HG03521 (cell line): ENCODE results near the gene ADGRL1.
"Not testable (repeated sequence)": the region's sequence is repeated elsewhere in the genome, so short reads cannot be mapped to it uniquely, and the experiment has no call there.

ENCODE experiments used
- ATAC-seq: cut with Tn5 transposase; IDR thresholded peaks from one replicate; pipeline ENCODE4 v1.9.1; 2021; ENCODE audit warnings: mild to moderate bottlenecking, moderate library complexity; ENCODE audit not compliant: unreplicated experiment

ADGRL1 gene

DNA sequence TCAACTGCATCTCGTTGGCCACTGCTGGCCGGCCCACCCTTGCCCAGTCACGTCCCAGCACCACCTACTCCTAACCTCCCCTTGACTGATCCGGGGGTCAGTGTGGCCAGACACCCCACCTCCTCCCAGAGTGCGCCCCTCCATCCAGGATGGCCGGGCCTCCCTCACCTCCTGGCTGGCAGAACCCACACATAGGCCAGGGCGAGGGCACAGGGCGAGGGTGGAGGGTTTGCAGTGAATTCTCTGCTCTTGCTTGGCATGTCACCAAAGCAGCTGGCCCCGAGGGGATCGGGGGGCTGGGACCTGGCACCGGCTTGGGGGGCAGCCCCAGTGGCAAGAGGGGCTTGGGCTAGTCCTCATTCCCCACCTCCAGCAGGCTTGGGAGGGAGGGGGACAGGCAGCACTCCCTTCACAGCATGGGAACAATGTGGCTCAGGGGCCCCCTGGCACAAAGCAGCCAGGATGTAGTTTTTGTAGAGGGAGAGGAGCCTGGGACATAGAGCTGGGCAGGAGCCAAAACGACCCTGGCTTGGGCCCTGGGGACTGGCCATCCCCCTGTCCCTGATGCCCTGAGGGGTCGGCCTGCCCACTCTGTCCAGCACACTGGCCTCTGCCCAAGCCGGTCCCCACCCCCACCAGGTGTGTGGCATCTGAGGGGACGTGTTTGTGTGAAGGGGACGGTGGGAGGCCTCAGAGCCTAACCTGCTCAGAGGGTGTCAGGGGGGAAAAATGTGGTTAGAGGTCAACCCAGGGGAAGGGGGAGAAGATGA lies 41.1 kb downstream of the ADGRL1 start:
- ATAC-seq = no peak

DNA sequence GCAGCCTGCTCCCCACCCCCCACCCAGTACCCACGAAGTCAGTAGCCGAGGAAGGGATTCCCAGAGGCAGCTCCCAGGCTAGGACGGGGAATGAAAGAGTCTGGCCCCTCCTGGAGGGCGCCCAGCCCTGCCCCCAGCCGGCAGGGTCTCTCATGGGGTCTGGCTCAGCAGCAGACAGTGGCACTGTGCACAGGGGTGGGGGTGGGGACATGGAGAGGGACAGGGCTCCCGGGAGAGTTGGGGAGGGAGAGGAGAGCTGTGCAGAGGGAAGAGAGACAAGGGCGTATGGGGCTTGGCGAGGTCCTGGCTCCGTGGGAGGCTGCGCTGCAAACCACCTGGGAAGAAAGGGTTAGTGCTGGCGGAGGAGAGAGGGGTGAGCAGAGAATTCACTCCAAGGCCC lies 41.9 kb downstream of the ADGRL1 start:
- ATAC-seq = no peak

DNA sequence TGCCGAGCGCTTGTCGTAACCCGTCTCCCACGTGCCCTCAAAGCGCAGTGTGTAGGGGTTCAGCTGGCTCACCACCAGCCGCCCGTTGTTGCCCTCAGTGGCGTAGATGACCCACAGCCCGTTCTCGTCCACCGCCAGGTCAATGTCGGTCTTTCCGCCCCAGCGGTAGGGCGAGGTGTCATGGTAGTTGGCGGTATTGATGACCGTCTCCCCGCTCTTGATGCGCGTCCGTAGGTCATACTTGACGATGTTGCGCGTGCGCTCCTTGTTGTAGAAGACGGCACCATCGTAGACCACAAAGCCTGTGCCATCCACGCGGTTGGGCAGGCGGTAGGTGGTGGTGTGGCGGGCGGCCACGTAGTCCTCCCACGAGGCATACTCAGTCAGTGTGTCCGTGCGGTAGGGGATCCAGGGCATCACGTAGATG lies 43.1 kb downstream of the ADGRL1 start:
- ATAC-seq = no peak

GRCh38 chr19:14161305-14161704 lies 44.7 kb downstream of the ADGRL1 start:
- ATAC-seq = no peak

GRCh38 chr19:14160017-14160703 lies 45.8 kb downstream of the ADGRL1 start:
- no peak for ATAC-seq

DNA sequence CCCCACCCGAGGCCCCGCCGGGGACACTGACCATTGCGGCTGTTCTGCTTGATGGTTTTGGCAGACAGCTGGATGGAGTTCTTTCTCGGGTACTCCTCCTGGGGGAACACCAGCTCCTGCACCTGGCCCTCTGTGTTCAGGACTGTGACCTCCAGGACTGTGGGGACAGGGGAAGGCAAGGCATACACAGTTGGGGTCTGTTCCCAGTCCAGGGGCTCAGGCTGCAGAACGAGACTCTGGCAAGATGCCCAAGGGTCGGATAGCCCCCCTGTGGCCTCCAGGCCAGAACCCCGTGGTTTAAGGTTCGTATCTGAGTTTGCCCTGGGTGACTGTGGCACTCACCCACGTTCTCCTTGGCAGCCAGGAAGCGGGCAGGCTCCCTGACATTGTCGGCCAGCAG lies 46.9 kb downstream of the ADGRL1 start:
- ATAC-seq = no peak

- no peak for ATAC-seq
These were observed 47.5 kb downstream of the ADGRL1 start for GRCh38 chr19:14158276-14159023.

- ATAC-seq = no peak
These were observed 48.8 kb downstream of the ADGRL1 start for GRCh38 chr19:14156971-14157717.

DNA sequence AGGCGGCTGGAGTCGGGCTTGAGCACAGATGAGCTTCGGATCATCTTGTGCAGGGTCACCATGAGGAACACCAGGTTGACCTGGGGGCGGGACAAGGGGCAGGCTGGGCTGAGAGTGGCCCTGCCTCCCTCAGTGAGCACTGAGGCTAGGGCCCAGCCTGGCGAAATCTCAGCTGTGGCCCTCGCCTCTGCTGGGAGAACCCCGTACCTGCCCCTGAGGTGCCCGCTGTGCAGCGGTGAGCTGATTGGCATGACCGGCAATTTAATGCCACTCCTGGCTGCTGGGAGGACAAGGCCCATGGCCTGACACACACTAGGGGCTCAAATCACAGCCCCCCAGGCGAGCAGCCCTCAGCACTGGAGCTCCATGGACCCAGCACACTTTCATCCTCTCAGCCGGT lies 49.8 kb downstream of the ADGRL1 start:
- no peak for ATAC-seq

DNA sequence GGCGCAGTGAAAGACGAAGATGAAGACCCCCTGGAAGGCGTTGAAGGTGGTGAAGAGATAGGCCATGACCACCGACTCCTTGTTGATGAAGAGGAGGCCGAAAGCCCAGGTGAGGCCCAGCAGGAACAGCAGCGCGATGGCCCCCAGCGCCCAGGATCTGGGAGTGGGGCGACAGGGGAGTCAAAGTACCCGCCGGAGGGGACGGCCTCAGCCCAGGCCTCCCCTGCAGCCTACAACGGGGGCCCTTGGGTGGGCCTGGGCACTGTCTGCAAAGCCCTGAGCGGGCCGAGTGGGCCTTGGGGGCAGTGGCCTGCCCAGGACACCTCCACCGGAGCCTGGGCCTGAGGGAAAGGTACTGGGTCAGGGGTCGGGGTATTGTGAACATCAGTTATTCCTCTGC lies 50.6 kb downstream of the ADGRL1 start:
- no peak for ATAC-seq

- ATAC-seq = no peak
These were observed 53.3 kb downstream of the ADGRL1 start for GRCh38 chr19:14152713-14153112.

- no peak for ATAC-seq
These were observed 55.0 kb downstream of the ADGRL1 start for GRCh38 chr19:14150770-14151661.

GRCh38 chr19:14150041-14150769 lies 55.8 kb downstream of the ADGRL1 start:
- no peak for ATAC-seq

DNA sequence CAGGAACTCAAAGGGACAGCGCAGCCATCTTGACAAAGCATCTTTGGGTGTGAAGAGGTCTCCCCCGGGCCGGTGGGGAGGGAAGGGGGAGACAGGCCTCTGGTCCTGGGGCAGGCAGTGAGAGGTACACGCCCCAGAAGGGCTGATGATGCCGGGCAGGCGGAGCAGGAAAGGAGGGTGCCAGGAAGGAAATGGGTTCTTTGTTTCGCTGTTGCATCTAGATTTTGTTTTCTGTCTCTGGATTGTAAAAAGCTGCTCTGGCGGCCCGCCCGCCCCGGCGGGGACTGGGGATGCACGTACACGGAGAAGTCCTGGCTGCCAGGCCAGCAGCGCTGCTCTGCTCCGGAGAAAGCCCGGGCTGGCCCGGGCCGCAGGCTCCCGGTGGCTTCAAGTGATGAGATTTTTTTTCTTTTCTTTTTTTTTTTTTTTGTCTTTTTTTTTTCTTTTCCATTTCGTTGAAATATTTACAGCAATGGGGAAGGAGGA lies 56.4 kb downstream of the ADGRL1 start:
- ATAC-seq = no peak

DNA sequence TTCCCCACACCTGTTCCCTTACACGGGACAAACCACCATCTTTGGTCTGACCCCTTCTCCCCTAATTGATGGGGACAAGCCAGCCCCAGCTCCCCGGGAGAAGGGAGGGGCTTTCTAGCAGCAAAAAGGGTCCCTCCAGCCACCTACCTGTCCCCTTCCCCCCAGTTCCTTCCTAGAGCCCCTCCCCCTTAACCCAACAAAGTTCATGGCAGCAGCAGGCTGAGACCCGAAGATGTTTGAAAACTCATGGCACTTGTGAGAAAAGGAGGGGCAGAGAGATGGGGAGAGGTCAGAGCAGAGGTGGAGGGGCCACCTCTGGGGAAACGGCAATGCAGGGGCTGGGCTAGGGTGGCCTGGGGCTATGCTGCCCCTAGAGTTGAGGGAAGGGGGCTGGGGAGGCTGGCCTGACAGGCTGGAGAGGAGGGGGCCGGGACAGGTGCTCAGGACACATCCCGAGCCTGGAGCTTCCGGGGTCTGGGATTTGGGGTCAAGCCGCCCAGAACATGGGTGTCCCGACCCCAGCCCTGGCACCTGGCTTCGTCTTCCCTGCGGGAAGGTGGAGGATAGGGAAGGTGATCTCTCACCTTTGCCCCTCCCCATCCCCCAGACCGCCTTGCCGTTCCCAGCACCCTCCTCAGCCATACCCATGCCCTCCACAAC lies 57.1 kb downstream of the ADGRL1 start:
- no peak for ATAC-seq

DNA sequence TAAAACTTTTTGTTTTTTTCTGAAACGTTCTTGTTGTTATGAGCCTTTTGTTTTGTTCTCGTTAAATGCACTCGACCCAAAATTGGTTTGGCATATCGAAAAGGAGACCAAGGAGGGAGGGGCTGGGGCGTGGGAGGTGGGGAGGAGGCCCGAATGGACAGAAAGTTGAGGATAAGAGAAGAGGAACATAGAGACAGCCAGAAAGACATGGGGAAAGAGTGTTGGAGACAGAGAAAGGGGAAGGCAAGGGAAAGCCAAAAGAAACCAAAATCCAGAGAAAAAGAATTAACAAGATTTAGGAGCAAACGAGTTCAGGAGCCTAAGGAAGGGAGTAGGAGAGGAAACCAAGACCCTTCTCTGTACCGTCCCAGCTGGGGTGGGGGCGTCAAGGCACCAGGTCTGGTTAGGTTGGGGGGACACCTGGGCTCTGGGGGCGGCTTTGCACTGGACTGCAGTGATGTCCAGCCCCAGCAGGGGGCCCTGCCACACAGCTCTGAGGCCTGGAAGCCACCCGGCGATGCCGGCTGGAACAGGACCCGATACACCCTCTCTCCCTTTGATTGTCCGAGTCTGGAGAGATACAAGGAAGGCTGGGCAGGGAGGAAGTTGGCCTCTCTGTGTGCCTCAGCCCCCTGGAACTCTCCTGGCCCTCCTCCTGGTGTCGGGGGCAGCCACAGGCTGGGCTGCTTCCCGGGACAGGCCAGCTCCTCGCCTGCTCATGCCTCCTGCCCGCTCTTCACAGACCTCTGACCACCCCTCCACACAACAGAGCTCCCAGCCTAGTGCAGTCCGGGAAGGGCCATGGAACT lies 58.0 kb downstream of the ADGRL1 start:
- ATAC-seq = no peak

- no peak for ATAC-seq
These were observed 59.2 kb downstream of the ADGRL1 start for GRCh38 chr19:14146789-14147216.

GRCh38 chr19:14146169-14146568 lies 59.8 kb downstream of the ADGRL1 start:
- not testable (repeated sequence) for ATAC-seq
